ENCODE results near the gene SLC38A8.

The SLC38A8 gene

DNA sequence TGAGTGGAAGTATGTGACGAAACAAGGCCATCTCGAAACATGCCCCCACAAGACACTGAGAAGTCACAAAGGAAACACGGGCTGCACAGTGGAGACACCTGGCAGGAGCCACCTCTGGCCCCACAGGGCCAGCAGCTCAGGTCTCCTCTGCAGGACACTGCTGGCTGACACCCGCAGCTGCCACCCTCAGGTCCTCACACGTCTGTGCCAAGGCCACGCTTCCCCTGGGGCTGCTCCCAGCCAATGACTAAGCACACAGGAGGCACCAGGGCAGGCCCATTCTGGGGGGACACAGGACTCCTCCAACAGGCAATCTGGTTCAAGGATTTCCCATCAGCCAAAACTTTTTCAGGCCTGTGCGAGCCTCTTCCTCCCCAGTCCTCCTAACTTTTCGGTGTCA is 37.8 kb upstream of the SLC38A8 start:
- H3K27ac Mint-ChIP-seq: no peak overlapping the region
- peaks cover 11% of the 10 kb centered on the region for H3K4me1 Mint-ChIP-seq (ENCODE audit: low read depth)
- no peaks in the 10 kb centered on the region for H3K27me3 Mint-ChIP-seq (ENCODE audit: low read depth)
- H3K4me3 Mint-ChIP-seq: no peak overlapping the region
- H3K9me3 Mint-ChIP-seq: no peaks in the 10 kb centered on the region
- peaks cover 33% of the 10 kb centered on the region for H3K36me3 Mint-ChIP-seq (ENCODE audit: low read depth)

DNA sequence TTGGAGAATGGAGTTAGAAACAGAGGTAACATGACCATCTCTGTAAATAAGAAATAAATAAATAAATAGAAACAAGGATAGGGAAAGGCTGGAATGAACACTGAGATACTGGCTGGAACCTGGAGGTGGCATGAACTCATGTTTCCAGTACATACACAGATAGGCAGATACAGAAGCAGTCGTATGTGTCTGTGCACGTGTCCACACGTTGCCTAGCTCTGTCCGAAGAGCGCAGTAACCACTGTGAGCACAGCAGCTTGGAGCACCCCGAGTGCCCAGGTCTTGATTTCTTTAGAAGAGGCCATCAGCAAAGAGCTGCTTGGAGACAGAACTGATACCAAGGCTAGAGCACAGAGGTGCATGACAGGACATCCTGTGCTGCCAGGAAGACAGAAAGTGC is 37.1 kb upstream of the SLC38A8 start:
- peaks cover 29% of the 10 kb centered on the region for H3K36me3 Mint-ChIP-seq (ENCODE audit: low read depth)
- peaks cover 5% of the 10 kb centered on the region for H3K4me1 Mint-ChIP-seq (ENCODE audit: low read depth)
- no peaks in the 10 kb centered on the region for H3K27me3 Mint-ChIP-seq (ENCODE audit: low read depth)
- no peak overlapping the region for H3K4me3 Mint-ChIP-seq
- H3K27ac Mint-ChIP-seq: no peak overlapping the region
- no peaks in the 10 kb centered on the region for H3K9me3 Mint-ChIP-seq

GRCh38 chr16:84075376-84075775 is 32.8 kb upstream of the SLC38A8 start:
- no peak overlapping the region for H3K27ac Mint-ChIP-seq
- peaks cover 29% of the 10 kb centered on the region for H3K36me3 Mint-ChIP-seq (ENCODE audit: low read depth)
- H3K4me1 Mint-ChIP-seq (ENCODE audit: low read depth): peaks cover 4% of the 10 kb centered on the region
- H3K4me3 Mint-ChIP-seq: no peak overlapping the region
- H3K9me3 Mint-ChIP-seq: no peaks in the 10 kb centered on the region
- H3K27me3 Mint-ChIP-seq (ENCODE audit: low read depth): no peaks in the 10 kb centered on the region

- H3K9me3 Mint-ChIP-seq: no peaks in the 10 kb centered on the region
- no peaks in the 10 kb centered on the region for H3K27me3 Mint-ChIP-seq (ENCODE audit: low read depth)
- H3K4me3 Mint-ChIP-seq: no peak overlapping the region
- no peak overlapping the region for H3K27ac Mint-ChIP-seq
- no peaks in the 10 kb centered on the region for H3K4me1 Mint-ChIP-seq (ENCODE audit: low read depth)
- peaks cover 24% of the 10 kb centered on the region for H3K36me3 Mint-ChIP-seq (ENCODE audit: low read depth)
Observed at GRCh38 chr16:84074721-84075120, 32.1 kb upstream of the SLC38A8 start.

DNA sequence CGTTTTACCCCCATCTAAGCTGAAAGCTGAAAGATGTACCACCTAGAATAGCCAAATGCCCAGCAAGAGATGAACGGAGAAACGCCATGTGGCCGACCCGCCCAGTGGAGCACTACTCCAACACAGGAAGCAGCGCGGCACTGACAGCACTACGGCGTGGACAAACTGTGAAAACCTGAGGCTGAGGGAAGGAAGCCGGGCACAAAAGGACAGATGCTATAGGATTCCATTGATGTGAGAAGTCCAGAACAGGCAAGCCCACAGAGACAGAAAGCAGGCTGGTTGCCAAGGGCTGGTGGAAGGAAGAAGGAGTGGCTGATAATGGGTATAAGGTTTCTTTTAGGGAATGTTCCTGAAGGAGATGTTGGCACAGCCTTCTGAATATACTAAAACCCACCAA is 29.4 kb upstream of the SLC38A8 start:
- no peak overlapping the region for H3K27ac Mint-ChIP-seq

DNA sequence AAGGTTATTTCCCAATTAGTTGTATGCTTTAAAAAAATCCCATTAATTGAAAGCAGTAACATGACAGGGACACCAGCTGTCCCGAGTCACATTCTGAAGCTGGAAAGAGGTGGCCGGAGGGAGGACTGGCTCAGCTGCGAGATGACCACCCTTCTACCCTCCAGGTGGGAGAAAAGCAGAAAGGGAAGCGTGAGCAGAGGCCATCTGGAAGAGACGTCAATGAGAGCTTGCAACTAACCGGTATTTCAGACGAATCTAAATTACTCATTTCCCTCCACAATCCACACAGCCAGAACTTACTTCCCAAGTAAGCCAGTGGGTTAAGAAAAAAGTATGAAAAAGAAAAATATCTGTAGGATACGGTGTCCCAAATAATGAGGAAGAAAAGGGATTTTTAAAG is 28.5 kb upstream of the SLC38A8 start:
- Mint-ChIP-seq H3K36me3 (ENCODE audit: low read depth) (peaks cover 35% of the 10 kb centered on the region), H3K9me3 (no peaks in the 10 kb centered on the region), H3K4me1 (ENCODE audit: low read depth) (no peaks in the 10 kb centered on the region), H3K4me3 (no peak overlapping the region), H3K27ac (no peak overlapping the region), H3K27me3 (ENCODE audit: low read depth) (no peaks in the 10 kb centered on the region)

More for the DNA sequence above, 29.4 kb upstream of the SLC38A8 start:
- peaks cover 33% of the 10 kb centered on the region for H3K36me3 Mint-ChIP-seq (ENCODE audit: low read depth)
- H3K27me3 Mint-ChIP-seq (ENCODE audit: low read depth): no peaks in the 10 kb centered on the region
- no peaks in the 10 kb centered on the region for H3K9me3 Mint-ChIP-seq
- H3K4me1 Mint-ChIP-seq (ENCODE audit: low read depth): no peaks in the 10 kb centered on the region
- no peak overlapping the region for H3K4me3 Mint-ChIP-seq

GRCh38 chr16:84069540-84069939 is 26.9 kb upstream of the SLC38A8 start:
- H3K4me3 Mint-ChIP-seq: no peak overlapping the region
- no peak overlapping the region for H3K27ac Mint-ChIP-seq
- H3K36me3 Mint-ChIP-seq (ENCODE audit: low read depth): peaks cover 39% of the 10 kb centered on the region
- H3K9me3 Mint-ChIP-seq: no peaks in the 10 kb centered on the region
- no peaks in the 10 kb centered on the region for H3K27me3 Mint-ChIP-seq (ENCODE audit: low read depth)
- no peaks in the 10 kb centered on the region for H3K4me1 Mint-ChIP-seq (ENCODE audit: low read depth)

DNA sequence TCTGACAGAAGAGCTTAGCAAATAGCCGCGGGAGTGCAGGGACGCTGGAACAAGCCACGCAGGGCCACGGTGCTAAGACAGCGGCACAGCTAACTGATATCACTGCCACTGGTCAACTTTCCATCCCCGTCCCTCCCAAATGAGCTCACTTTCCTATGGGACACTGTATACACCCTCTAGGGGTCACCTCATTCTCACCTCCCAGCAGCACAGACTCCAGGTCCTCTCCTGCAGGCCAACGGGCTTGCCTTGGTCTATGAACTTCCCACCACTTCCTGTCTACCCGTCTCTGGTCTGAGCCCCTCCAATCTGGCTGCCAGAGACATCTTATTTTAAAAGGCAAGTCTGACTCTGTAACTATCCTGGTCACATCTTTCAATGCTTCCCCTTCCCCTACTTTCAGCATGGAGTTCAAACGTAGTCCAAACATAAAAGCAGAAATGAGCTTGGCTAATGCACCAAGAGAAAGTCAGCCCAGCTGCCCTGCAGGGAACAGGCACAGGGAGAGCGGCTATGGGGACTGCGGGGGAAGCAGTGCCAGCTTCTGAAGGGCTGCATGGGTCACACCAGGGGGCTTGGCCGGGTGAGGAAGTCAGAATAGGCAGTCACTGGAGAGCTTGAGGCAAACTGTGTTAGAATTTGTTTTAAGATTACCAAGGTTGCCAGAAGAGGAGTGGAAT is 26.3 kb upstream of the SLC38A8 start:
- no peaks in the 10 kb centered on the region for H3K27me3 Mint-ChIP-seq (ENCODE audit: low read depth)
- no peak overlapping the region for H3K4me3 Mint-ChIP-seq
- H3K9me3 Mint-ChIP-seq: no peaks in the 10 kb centered on the region
- H3K36me3 Mint-ChIP-seq (ENCODE audit: low read depth): peaks cover 39% of the 10 kb centered on the region
- H3K27ac Mint-ChIP-seq: no peak overlapping the region
- H3K4me1 Mint-ChIP-seq (ENCODE audit: low read depth): no peaks in the 10 kb centered on the region

DNA sequence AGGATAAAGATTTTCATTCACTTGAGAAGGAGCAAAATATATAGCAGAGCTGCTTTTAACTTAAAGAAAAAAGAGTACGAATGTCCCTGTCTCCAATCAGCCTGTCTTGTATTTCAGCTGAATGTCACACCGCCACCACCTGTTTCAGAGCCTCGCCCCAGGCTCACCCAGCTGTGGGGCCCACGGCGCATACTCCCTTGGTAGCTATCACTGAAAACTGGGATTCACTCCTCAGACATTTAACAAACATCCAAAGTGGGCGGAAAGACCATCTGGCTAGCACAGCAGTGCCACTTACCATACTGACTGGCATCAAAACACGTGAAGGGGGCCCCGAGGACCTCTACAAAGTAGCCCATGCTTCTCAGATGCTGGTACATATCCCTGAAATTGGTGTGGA is 25.4 kb upstream of the SLC38A8 start:
- no peak overlapping the region for H3K4me3 Mint-ChIP-seq
- H3K27ac Mint-ChIP-seq: no peak overlapping the region
- peaks cover 42% of the 10 kb centered on the region for H3K36me3 Mint-ChIP-seq (ENCODE audit: low read depth)
- no peaks in the 10 kb centered on the region for H3K4me1 Mint-ChIP-seq (ENCODE audit: low read depth)
- H3K27me3 Mint-ChIP-seq (ENCODE audit: low read depth): no peaks in the 10 kb centered on the region
- no peaks in the 10 kb centered on the region for H3K9me3 Mint-ChIP-seq

- H3K4me1 Mint-ChIP-seq (ENCODE audit: low read depth): peaks cover 3% of the 10 kb centered on the region
- no peak overlapping the region for H3K27ac Mint-ChIP-seq
- H3K4me3 Mint-ChIP-seq: no peak overlapping the region
- no peaks in the 10 kb centered on the region for H3K27me3 Mint-ChIP-seq (ENCODE audit: low read depth)
- H3K36me3 Mint-ChIP-seq (ENCODE audit: low read depth): peaks cover 44% of the 10 kb centered on the region
- no peaks in the 10 kb centered on the region for H3K9me3 Mint-ChIP-seq
Observed at GRCh38 chr16:84067640-84068039, 25.0 kb upstream of the SLC38A8 start.

- no peaks in the 10 kb centered on the region for H3K27me3 Mint-ChIP-seq (ENCODE audit: low read depth)
- peaks cover 3% of the 10 kb centered on the region for H3K4me1 Mint-ChIP-seq (ENCODE audit: low read depth)
- H3K9me3 Mint-ChIP-seq: no peaks in the 10 kb centered on the region
- H3K27ac Mint-ChIP-seq: no peak overlapping the region
- no peak overlapping the region for H3K4me3 Mint-ChIP-seq
- peaks cover 36% of the 10 kb centered on the region for H3K36me3 Mint-ChIP-seq (ENCODE audit: low read depth)
Observed at GRCh38 chr16:84065536-84066132, 23.0 kb upstream of the SLC38A8 start.

GRCh38 chr16:84063980-84064379 is 21.4 kb upstream of the SLC38A8 start:
- H3K4me1 Mint-ChIP-seq (ENCODE audit: low read depth): peaks cover 3% of the 10 kb centered on the region
- peaks cover 32% of the 10 kb centered on the region for H3K36me3 Mint-ChIP-seq (ENCODE audit: low read depth)
- H3K27me3 Mint-ChIP-seq (ENCODE audit: low read depth): no peaks in the 10 kb centered on the region
- no peak overlapping the region for H3K4me3 Mint-ChIP-seq
- H3K9me3 Mint-ChIP-seq: no peaks in the 10 kb centered on the region
- H3K27ac Mint-ChIP-seq: no peak overlapping the region

DNA sequence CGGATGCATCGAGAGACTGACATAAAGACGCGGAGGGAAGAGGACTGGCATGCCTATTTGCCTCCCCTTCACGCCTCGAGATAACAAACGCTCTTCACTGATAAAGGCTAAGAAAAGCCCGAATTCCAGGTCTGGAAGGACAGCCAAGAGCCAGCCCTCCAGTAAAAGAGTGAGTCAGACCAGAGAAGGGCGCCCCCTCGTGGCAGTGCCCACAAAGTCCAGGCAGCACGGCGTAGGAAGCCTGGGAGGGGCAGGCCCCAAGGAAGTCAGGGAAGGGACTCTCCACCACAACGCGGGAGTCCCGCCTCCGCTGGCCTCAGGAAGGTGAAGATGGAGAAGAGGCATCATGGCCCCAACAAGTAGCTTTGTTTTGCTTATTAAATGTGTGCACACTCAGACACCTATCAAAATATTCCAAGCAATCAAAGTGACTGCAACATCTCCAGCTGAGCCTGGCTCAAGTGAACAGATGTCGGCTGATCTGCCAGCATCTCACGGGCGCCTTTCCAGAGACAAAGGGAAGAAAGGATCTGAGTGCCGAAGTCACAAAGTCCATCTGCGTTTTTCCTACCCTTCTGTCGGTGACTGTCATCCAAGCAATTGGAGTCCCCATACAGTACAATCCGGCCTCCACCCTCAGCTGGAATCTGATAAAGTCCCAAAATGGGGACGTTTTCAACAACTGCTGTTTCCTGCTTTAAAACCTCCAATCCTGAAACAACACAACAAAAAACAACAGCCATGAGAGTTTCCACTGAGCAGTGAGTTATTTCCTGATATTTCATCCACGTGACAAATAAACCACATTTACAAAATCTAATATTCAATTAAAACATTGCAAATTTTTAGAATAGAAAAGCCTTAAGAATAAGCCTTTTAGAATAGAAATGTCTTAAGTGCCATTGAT is 20.4 kb upstream of the SLC38A8 start:
- no peak overlapping the region for H3K27ac Mint-ChIP-seq
- no peaks in the 10 kb centered on the region for H3K27me3 Mint-ChIP-seq (ENCODE audit: low read depth)
- H3K4me1 Mint-ChIP-seq (ENCODE audit: low read depth): peaks cover 3% of the 10 kb centered on the region
- H3K36me3 Mint-ChIP-seq (ENCODE audit: low read depth): peaks cover 30% of the 10 kb centered on the region
- no peaks in the 10 kb centered on the region for H3K9me3 Mint-ChIP-seq
- H3K4me3 Mint-ChIP-seq: no peak overlapping the region

- no peak overlapping the region for H3K27ac Mint-ChIP-seq
- H3K27me3 Mint-ChIP-seq (ENCODE audit: low read depth): no peaks in the 10 kb centered on the region
- H3K4me1 Mint-ChIP-seq (ENCODE audit: low read depth): peaks cover 3% of the 10 kb centered on the region
- no peaks in the 10 kb centered on the region for H3K9me3 Mint-ChIP-seq
- no peak overlapping the region for H3K4me3 Mint-ChIP-seq
- peaks cover 30% of the 10 kb centered on the region for H3K36me3 Mint-ChIP-seq (ENCODE audit: low read depth)
Observed at GRCh38 chr16:84061236-84061819, 18.7 kb upstream of the SLC38A8 start.
